ENCODE data around the gene HNRNPM. TPM values are rescaled to one million over a fixed set of nuclear protein-coding genes. Genes with fewer than 3 reads are reported as not detected.

Gene HNRNPM
- total RNA-seq, 1 experiment from 2014 or later, result 298 TPM

DNA sequence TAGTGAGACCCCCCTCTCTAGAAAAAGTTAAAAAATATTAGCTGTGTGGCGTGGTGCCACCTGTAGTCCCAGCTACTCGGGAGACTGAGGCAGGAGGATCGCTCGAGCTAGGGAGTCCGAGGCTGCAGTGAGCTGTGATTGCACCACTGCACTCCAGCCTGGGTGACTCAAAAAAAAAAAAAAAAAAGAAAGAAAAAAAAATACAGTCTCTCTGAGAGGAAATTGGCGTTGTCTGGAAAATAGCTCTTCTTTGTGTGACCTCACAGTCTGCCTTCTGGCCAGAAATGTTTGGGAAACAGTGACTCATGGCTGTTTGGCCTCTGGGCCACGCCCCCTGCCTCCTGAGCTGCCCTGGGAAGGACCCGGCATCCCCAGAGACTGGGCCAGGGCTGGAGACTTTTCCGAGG is 21.0 kb upstream of the HNRNPM start:
- H3K9ac ChIP-seq (ENCODE audit: low read length), result peak overlapping the region; percentile 36; the same call in 1 of the 2 replicates
- ChIA-PET RAD21 (ENCODE audit: low non-redundant PET in 1 of 2, low total read pairs in 2 of 2, uncharacterized antibody in 2 of 2, unreplicated experiment in 2 of 2) (no interaction called here), CTCF (interaction anchor here (0.6 to 1.7 kb wide), 2 partner anchors 11 to 69 kb away, joined by 3 to 21 read pairs; partner anchors contain the start of gene MARCHF2), POLR2A (interaction anchor here (0.6 to 1.6 kb wide), 7 partner anchors 10 to 90 kb away, joined by 3 to 12 read pairs (median 4); partner anchors contain the start of genes ANGPTL4, HNRNPM, MARCHF2 and ZNF414)
- peaks cover 13 to 19% of the 10 kb centered on the region in 2 experiments for H3K4me1 ChIP-seq (ENCODE audit: control insufficient read depth in 1 of 2, insufficient read depth in 2 of 2, low read length in 2 of 2)
- peak overlapping the region; percentile 65 for H3K27ac ChIP-seq (ENCODE audit: low read depth, low read length)
- ATAC-seq, result peak; percentile 91
- BruUV-seq (replicated peaks), result no TSS peak
- no peaks in the 10 kb centered on the region for H3K36me3 ChIP-seq (ENCODE audit: control insufficient read depth in 1 of 2, insufficient read depth in 2 of 2, low read length in 2 of 2)
- peak overlapping the region; percentile 67 for H3K4me2 ChIP-seq (ENCODE audit: low read length)
- H3K79me2 ChIP-seq (ENCODE audit: insufficient read depth, low read length), result no peaks in the 10 kb centered on the region
- H2AFZ ChIP-seq (ENCODE audit: low read depth, low read length, poor library complexity, severe bottlenecking), result no peak overlapping the region
- DNase-seq (ENCODE audit: low read depth, low spot score), result peak; percentile 85
- H3K9me2 ChIP-seq (ENCODE audit: insufficient read depth), result no peaks in the 10 kb centered on the region
- H3K4me3 ChIP-seq (replicated peaks in 1 of 2; ENCODE audit: low read depth in 1 of 2, low read length in 2 of 2), result peak overlapping the region in 1 of 2 experiments; percentile 16; a peak in 1 of 4 replicates
- intact Hi-C loops (cut with micrococcal nuclease), result no loop called here
- no peaks in the 10 kb centered on the region for H3K9me3 ChIP-seq (ENCODE audit: control insufficient read depth in 1 of 2, insufficient read depth in 1 of 2, low read depth in 1 of 2, low read length in 2 of 2)
- no peaks in the 10 kb centered on the region for H4K20me1 ChIP-seq (ENCODE audit: insufficient read depth)
- H3K27me3 ChIP-seq (ENCODE audit: insufficient read depth, low read length), result no peaks in the 10 kb centered on the region
- TF ChIP-seq SIN3A (IDR thresholded peaks at IDR 0.05; ENCODE audit: low read depth), result no peak
- TF ChIP-seq RAD21 (IDR thresholded peaks at IDR 0.05; ENCODE audit: low read depth), result peak; percentile 23; the same call in 1 of the 2 replicates
- no peak for TF ChIP-seq TCF7L2 (IDR thresholded peaks at IDR 0.05; ENCODE audit: borderline replicate concordance, extremely low read depth, insufficient read depth, insufficient read length)
- TF ChIP-seq SRF (IDR thresholded peaks at IDR 0.05; ENCODE audit: low read depth), result no peak
- TF ChIP-seq ZFX (IDR thresholded peaks at IDR 0.05), result no peak
- TF ChIP-seq CTCF (IDR thresholded peaks at IDR 0.05 in 2 of 3, conservative IDR thresholded peaks at IDR 0.05 in 1 of 3; ENCODE audit: borderline replicate concordance in 1 of 3, insufficient read depth in 1 of 3, low read depth in 2 of 3, low read length in 2 of 3), result no peak
- TF ChIP-seq JUND (IDR thresholded peaks at IDR 0.05), result peak; percentile 86
- no peak for TF ChIP-seq CBX3 (IDR thresholded peaks at IDR 0.05; ENCODE audit: low read depth)
- no peak for TF ChIP-seq ZNF274 (IDR thresholded peaks at IDR 0.05; ENCODE audit: low read depth, low read length)
- TF ChIP-seq POLR2A (IDR thresholded peaks at IDR 0.05; ENCODE audit: borderline replicate concordance, extremely low read depth, insufficient read depth, insufficient read length), result no peak
- peak; percentile 77 for TF ChIP-seq SP1 (IDR thresholded peaks at IDR 0.05; ENCODE audit: low read depth)
- no peak for TF ChIP-seq ELF1 (IDR thresholded peaks at IDR 0.05; ENCODE audit: borderline replicate concordance, low read depth)
- TF ChIP-seq POLR2AphosphoS5 (IDR thresholded peaks at IDR 0.05; ENCODE audit: low read depth, low read length), result peak; percentile 50
- peak; percentile 81 for TF ChIP-seq FOSL1 (IDR thresholded peaks at IDR 0.05; ENCODE audit: low read depth)
- no peak; the same call in 1 of the 2 replicates for TF ChIP-seq EGR1 (IDR thresholded peaks at IDR 0.05; ENCODE audit: low read depth)
- no peak for TF ChIP-seq MAX (IDR thresholded peaks at IDR 0.05)
- TF ChIP-seq EZH2 (IDR thresholded peaks at IDR 0.05), result no peak
- TF ChIP-seq YY1 (IDR thresholded peaks at IDR 0.05; ENCODE audit: extremely low read depth, insufficient replicate concordance, low read depth, low read length), result no peak
- TF ChIP-seq ZBTB33 (IDR thresholded peaks at IDR 0.05; ENCODE audit: extremely low read depth, insufficient replicate concordance, low read length), result no peak
- TF ChIP-seq, protein P1, sequence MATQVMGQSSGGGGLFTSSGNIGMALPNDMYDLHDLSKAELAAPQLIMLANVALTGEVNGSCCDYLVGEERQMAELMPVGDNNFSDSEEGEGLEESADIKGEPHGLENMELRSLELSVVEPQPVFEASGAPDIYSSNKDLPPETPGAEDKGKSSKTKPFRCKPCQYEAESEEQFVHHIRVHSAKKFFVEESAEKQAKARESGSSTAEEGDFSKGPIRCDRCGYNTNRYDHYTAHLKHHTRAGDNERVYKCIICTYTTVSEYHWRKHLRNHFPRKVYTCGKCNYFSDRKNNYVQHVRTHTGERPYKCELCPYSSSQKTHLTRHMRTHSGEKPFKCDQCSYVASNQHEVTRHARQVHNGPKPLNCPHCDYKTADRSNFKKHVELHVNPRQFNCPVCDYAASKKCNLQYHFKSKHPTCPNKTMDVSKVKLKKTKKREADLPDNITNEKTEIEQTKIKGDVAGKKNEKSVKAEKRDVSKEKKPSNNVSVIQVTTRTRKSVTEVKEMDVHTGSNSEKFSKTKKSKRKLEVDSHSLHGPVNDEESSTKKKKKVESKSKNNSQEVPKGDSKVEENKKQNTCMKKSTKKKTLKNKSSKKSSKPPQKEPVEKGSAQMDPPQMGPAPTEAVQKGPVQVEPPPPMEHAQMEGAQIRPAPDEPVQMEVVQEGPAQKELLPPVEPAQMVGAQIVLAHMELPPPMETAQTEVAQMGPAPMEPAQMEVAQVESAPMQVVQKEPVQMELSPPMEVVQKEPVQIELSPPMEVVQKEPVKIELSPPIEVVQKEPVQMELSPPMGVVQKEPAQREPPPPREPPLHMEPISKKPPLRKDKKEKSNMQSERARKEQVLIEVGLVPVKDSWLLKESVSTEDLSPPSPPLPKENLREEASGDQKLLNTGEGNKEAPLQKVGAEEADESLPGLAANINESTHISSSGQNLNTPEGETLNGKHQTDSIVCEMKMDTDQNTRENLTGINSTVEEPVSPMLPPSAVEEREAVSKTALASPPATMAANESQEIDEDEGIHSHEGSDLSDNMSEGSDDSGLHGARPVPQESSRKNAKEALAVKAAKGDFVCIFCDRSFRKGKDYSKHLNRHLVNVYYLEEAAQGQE (IDR thresholded peaks at IDR 0.05; ENCODE audit: low read depth), result no peak
- 0 out of 2 replicates have a peak, but pooled peaks have one; percentile 56 for TF ChIP-seq CEBPB (IDR thresholded peaks at IDR 0.05; ENCODE audit: low read depth)

All from HCT116 (cell line).